AG04450 (cell line): ENCODE measurements around the gene ADIRF. TPM values are rescaled to one million over a fixed set of nuclear protein-coding genes. Genes with fewer than 3 reads are reported as not detected.

Experiments
- CTCF ChIA-PET: fragments of 300-600, 350-600 bp; formaldehyde crosslinking; extraction: SDS; loops from one replicate; lab custom pipeline; 2022; ENCODE audit warnings: antibody characterized with exemption, inconsistent platforms; lab: Charles Lee
- POLR2A ChIA-PET: fragments of 350-600 bp; formaldehyde crosslinking; extraction: SDS; loops from one replicate; lab custom pipeline; 2021; ENCODE audit warnings: antibody characterized with exemption, inconsistent platforms; lab: Yijun Ruan, JAX
- DNase-seq: peaks from one replicate; pipeline ENCODE4 v3.0.0-alpha.2; 2011; ENCODE audit warnings: low read depth, low spot score
- H3K27ac ChIP-seq: one replicate; pipeline ENCODE4 v1.5.1; 2012; ENCODE audit warnings: low read depth, low read length, control low read depth
- H3K27me3 ChIP-seq: one replicate; pipeline ENCODE4 v1.6.0; 2012; ENCODE audit warnings: low read length; ENCODE audit not compliant: control insufficient read depth, insufficient read depth
- H3K4me3 ChIP-seq: 2 replicates; pipeline ENCODE4 v1.5.1; 2011; ENCODE audit warnings: mild to moderate bottlenecking, low read depth, low read length, control low read depth
- H3K9me3 ChIP-seq: 2 replicates; pipeline ENCODE4 v1.5.1; 2012; ENCODE audit warnings: low read length; ENCODE audit not compliant: control insufficient read depth, insufficient read depth
- CTCF ChIP-seq: IDR thresholded peaks from 2 replicates; pipeline ENCODE4 v1.5.1; 2011; ENCODE audit warnings: low read depth, low read length, control low read depth, inconsistent platforms
- polyA plus RNA-seq: library from polyadenylated mRNA; depleted of rRNA; stranded (reverse); fragments of >200 nt; gene quantifications from 2 replicates; pipeline ENCODE4 v1.2.3, GENCODE V29; 2011

ADIRF gene
- polyA plus RNA-seq, 1 experiment: 3.9 TPM

- no peak for TF ChIP-seq CTCF
- POLR2A ChIA-PET: no interaction called here
- Histone ChIP-seq H3K4me3 (no peak overlapping the region), H3K27me3 (no peaks in the 10 kb centered on the region), H3K9me3 (peaks cover 21% of the 10 kb centered on the region), H3K27ac (no peak overlapping the region)
- no peak for DNase-seq
- CTCF ChIA-PET: interaction anchor here (1.0 to 1.3 kb wide), 2 partner anchors 10 to 16 kb away, joined by 3 to 8 read pairs; no protein-coding TSS in a partner anchor
Measured at GRCh38 chr10:86956195-86956847, 12.0 kb upstream of the ADIRF start.

DNA sequence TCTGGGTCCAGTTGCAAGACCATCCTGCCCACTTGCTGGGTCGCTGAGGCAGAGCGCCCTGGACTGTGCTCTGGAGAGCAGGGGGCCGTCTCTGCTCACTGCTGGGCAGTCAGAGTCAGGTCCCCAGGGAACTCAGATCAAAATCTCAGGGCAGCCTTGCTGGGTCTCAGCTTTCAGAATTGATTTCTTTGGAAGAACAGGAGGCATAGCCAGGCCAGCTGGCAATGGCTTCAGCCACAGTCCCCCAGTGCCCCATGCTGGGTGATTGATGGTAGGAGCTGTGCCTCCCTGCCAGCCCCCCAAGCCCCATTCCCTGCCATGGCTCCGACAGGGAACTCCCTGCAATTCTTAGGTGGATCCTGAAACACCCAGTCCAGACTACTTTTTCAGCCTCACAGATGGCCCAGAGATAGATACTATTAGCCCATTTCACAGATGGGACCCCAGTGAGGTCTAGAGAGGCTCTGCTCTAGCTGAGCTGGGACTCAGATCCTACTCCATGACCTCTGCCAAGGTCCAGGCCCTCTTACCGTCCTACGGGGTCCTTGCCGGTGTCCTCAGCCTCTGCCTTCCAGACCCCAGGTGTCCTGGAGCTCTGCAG lies 11.3 kb upstream of the ADIRF start:
- peaks cover 18% of the 10 kb centered on the region for H3K9me3 ChIP-seq
- no peak overlapping the region for H3K4me3 ChIP-seq
- no peak for DNase-seq
- no peaks in the 10 kb centered on the region for H3K27me3 ChIP-seq
- CTCF ChIA-PET: interaction anchor here (0.8 to 1.3 kb wide), 3 partner anchors 10 to 268 kb away, joined by 3 to 8 read pairs (median 3); no protein-coding TSS in a partner anchor
- TF ChIP-seq CTCF: no peak
- H3K27ac ChIP-seq: no peak overlapping the region
- POLR2A ChIA-PET: no interaction called here

DNA sequence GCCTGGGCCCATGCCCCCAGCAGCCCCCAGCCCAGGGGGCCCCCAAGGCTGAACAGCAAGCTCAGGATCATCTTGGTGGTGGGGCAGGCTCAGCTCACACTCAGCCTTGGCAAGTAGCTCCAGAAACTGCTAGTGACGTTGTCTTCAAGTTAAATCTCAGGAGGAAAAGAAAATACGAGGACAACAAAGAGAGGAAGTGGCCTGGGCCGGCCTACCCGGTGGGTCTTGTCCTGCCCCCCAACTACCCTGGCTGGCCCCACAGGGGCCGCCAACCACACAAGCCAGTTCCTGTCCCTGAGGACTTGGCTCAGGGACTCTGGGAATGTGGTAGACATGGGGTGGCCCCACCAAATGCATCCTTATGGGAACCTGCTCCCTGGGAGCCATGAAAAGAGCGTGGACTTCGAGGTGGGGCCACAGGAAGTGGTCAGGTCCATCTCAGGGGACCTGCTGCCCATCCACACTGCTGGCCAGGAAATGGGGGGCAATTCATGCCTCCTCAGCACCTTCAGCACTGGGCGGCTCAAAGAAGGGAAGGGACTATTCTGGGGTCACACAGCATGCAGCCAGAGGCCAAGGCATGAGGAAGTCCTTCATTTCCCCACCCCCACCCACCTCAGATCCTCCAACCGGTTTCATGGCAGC lies 10.7 kb upstream of the ADIRF start, which contains the start of gene MMRN2:
Gene MMRN2 (minus strand): TSS at position 145 of the 645 bp plus-strand sequence. CDS start 74 bp downstream, at position 71.
- POLR2A ChIA-PET: interaction anchor here (1.0 kb wide), 1 partner anchor 13 kb away, joined by 3 read pairs; no protein-coding TSS in a partner anchor

GRCh38 chr10:86958116-86958900 lies 10.0 kb upstream of the ADIRF start, which contains the start of gene SNCG:
SNCG (plus strand) TSS chr10:86958599; CDS start chr10:86958698, 99 bp downstream.
- H3K4me3 ChIP-seq: no peak within 1 kb of the TSS
- peaks cover 10% of the 10 kb centered on the region; the same call in 1 of the 2 replicates for H3K9me3 ChIP-seq
- TF ChIP-seq CTCF: no peak
- CTCF ChIA-PET: interaction anchor here (1.1 to 1.2 kb wide), 2 partner anchors 8 to 10 kb away, joined by 3 to 4 read pairs; partner anchors contain the start of gene ADIRF
- H3K27me3 ChIP-seq: no peaks in the 10 kb centered on the region
- DNase-seq: no peak
- POLR2A ChIA-PET: interaction anchor here (1.0 to 1.3 kb wide), 2 partner anchors 13 kb away, joined by 3 to 5 read pairs; no protein-coding TSS in a partner anchor
- no peak within 1 kb of the TSS for H3K27ac ChIP-seq

More for the DNA sequence above, 10.7 kb upstream of the ADIRF start, which contains the start of gene MMRN2:
- CTCF ChIA-PET: interaction anchor here (0.8 to 1.3 kb wide), 2 partner anchors 9 to 269 kb away, joined by 3 to 8 read pairs; no protein-coding TSS in a partner anchor
- Histone ChIP-seq H3K27me3 (no peaks in the 10 kb centered on the region), H3K4me3 (no peak within 1 kb of the TSS), H3K9me3 (peaks cover 13% of the 10 kb centered on the region; the same call in 1 of the 2 replicates), H3K27ac (no peak within 1 kb of the TSS)
- no peak for TF ChIP-seq CTCF
- DNase-seq: no peak
